Right renal pelvis (tissue), 4 donors: ENCODE data around the gene DBF4. TPM values are rescaled to one million over a fixed set of nuclear protein-coding genes. Genes with fewer than 3 reads are reported as not detected.
"Not testable (repeated sequence)": the region's sequence is repeated elsewhere in the genome, so short reads cannot be mapped to it uniquely, and the experiment has no call there.

Experiments used
- DNase-seq, 4 donors: peaks; one replicate each; pipeline ENCODE4 v3.0.0-alpha.2; 2013; ENCODE audit warnings: low read depth in 4 of 4, low spot score in 3 of 4, missing footprints in 1 of 4
- polyA plus RNA-seq, 4 donors: library from polyadenylated mRNA; unstranded; fragments of 120-200 nt; gene quantifications; one replicate each; pipeline ENCODE4 v1.2.1, GENCODE V29; 2013; ENCODE audit not compliant: insufficient read length in 4 of 4

The DBF4 gene
- polyA plus RNA-seq, 4 donors = 15.9 to 22.0 (median 19.8) TPM

- not testable (repeated sequence) for DNase-seq
Measured at GRCh38 chr7:87945926-87946325, 69.6 kb downstream of the DBF4 start.

GRCh38 chr7:87948371-87948770 lies 72.1 kb downstream of the DBF4 start:
- no peak for DNase-seq

Other genes with a start within 250 kb of the DBF4 start
- gene RUNDC3B, start 248.1 kb upstream of the DBF4 start, polyA plus RNA-seq = 1 to 10 TPM; 1.2 to 1.9 (median 1.5) TPM
- 10 to 100 TPM; 31.7 to 44.4 (median 38.2) TPM for gene SLC25A40, start 133 bp upstream of the DBF4 start, polyA plus RNA-seq
- 10 to 100 TPM; 10.6 to 15.4 (median 14.0) TPM for gene ADAM22, start 57.8 kb downstream of the DBF4 start, polyA plus RNA-seq